ENCODE data around the gene EIF5A2.
"Not testable (repeated sequence)": the region's sequence is repeated elsewhere in the genome, so short reads cannot be mapped to it uniquely, and the experiment has no call there.

The EIF5A2 gene

GRCh38 chr3:170896781-170897180, 11.7 kb downstream of the EIF5A2 start:
- no peak for DNase-seq (ENCODE audit: low read depth)

GRCh38 chr3:170896333-170896732, 12.1 kb downstream of the EIF5A2 start:
- DNase-seq (ENCODE audit: low read depth): not testable (repeated sequence)

- no peak for DNase-seq (ENCODE audit: low read depth)
Observed at GRCh38 chr3:170893895-170894294, 14.5 kb downstream of the EIF5A2 start.

GRCh38 chr3:170889630-170890029, 18.8 kb downstream of the EIF5A2 start:
- DNase-seq (ENCODE audit: low read depth): no peak

- no peak for DNase-seq (ENCODE audit: low read depth)
Observed at GRCh38 chr3:170889132-170889531, 19.3 kb downstream of the EIF5A2 start.

- not testable (repeated sequence) for DNase-seq (ENCODE audit: low read depth)
Observed at GRCh38 chr3:170884109-170884930, 24.1 kb downstream of the EIF5A2 start.

GRCh38 chr3:170878688-170879087, 29.7 kb downstream of the EIF5A2 start:
- not testable (repeated sequence) for DNase-seq (ENCODE audit: low read depth)

- not testable (repeated sequence) for DNase-seq (ENCODE audit: low read depth)
Observed at GRCh38 chr3:170877311-170877710, 31.1 kb downstream of the EIF5A2 start.

GRCh38 chr3:170876537-170876936, 31.9 kb downstream of the EIF5A2 start:
- no peak for DNase-seq (ENCODE audit: low read depth)

GRCh38 chr3:170869645-170870593, 38.5 kb downstream of the EIF5A2 start, which contains the start of gene RPL22L1:
Gene RPL22L1 (minus strand): TSS chr3:170870195. CDS start chr3:170870167, 28 bp downstream.
- DNase-seq (ENCODE audit: low read depth): peak; percentile 91

- no peak for DNase-seq (ENCODE audit: low read depth)
Observed at GRCh38 chr3:170869239-170869590, 39.2 kb downstream of the EIF5A2 start.

GRCh38 chr3:170868577-170869238, 39.7 kb downstream of the EIF5A2 start:
- DNase-seq (ENCODE audit: low read depth): no peak

- DNase-seq (ENCODE audit: low read depth): no peak
Observed at GRCh38 chr3:170867143-170867937, 41.1 kb downstream of the EIF5A2 start.

GRCh38 chr3:170866499-170866898, 41.9 kb downstream of the EIF5A2 start:
- DNase-seq (ENCODE audit: low read depth): no peak

GRCh38 chr3:170865209-170866094, 43.0 kb downstream of the EIF5A2 start:
- no peak for DNase-seq (ENCODE audit: low read depth)

GRCh38 chr3:170864525-170865208, 43.8 kb downstream of the EIF5A2 start:
- DNase-seq (ENCODE audit: low read depth): no peak

GRCh38 chr3:170863816-170864215, 44.6 kb downstream of the EIF5A2 start:
- no peak for DNase-seq (ENCODE audit: low read depth)

GRCh38 chr3:170862618-170863374, 45.6 kb downstream of the EIF5A2 start:
- no peak for DNase-seq (ENCODE audit: low read depth)

- no peak for DNase-seq (ENCODE audit: low read depth)
Observed at GRCh38 chr3:170858599-170858998, 49.8 kb downstream of the EIF5A2 start.
